Omental fat pad (tissue), 4 donors: ENCODE results near the gene ACD. TPM values are rescaled to one million over a fixed set of nuclear protein-coding genes. Genes with fewer than 3 reads are reported as not detected.

Experiments
- ATAC-seq: fragments of 150-250 bp; one replicate; pipeline ENCODE4 v1.9.1; 2016; ENCODE audit warnings: mild to moderate bottlenecking, moderate library complexity; ENCODE audit not compliant: low FRiP score
- DNase-seq: peaks from one replicate; pipeline ENCODE4 v3.0.0-alpha.2; 2019; ENCODE audit warnings: low spot score
- CTCF ChIP-seq, 3 donors: fragments of 450-650 bp; IDR thresholded peaks; one replicate each; pipeline ENCODE4 v1.5.1; 2016 to 2017; ENCODE audit warnings: antibody characterized with exemption in 3 of 3, mild to moderate bottlenecking in 3 of 3, moderate library complexity in 2 of 3
- total RNA-seq, 4 donors: library from RNA; depleted of rRNA; stranded (reverse); fragments of >200 nt; gene quantifications; one replicate each; pipeline ENCODE4 v1.1.0, GENCODE V29; 2016

Gene ACD
- total RNA-seq, 4 donors from 2014 or later = 9.5 to 21.3 (median 18.4) TPM

GRCh38 chr16:67676516-67676915, 16.5 kb upstream of the ACD start:
- DNase-seq = no peak
- TF ChIP-seq CTCF (IDR thresholded peaks at IDR 0.05) = no peak
- no peak for ATAC-seq

- no peak for ATAC-seq
- TF ChIP-seq CTCF (IDR thresholded peaks at IDR 0.05) = no peak
- no peak for DNase-seq
These were observed 15.9 kb upstream of the ACD start for GRCh38 chr16:67675999-67676398.

- TF ChIP-seq CTCF (IDR thresholded peaks at IDR 0.05) = no peak
- no peak for DNase-seq
- ATAC-seq = no peak
These were observed 15.5 kb upstream of the ACD start for GRCh38 chr16:67675579-67675935.

- DNase-seq (no peak), ATAC-seq (no peak)
- TF ChIP-seq CTCF (IDR thresholded peaks at IDR 0.05) = no peak
These were observed 15.0 kb upstream of the ACD start for GRCh38 chr16:67674851-67675578.

- no peak for ATAC-seq
- no peak for DNase-seq
These were observed 13.9 kb upstream of the ACD start for GRCh38 chr16:67673712-67674580.

More at GRCh38 chr16:67673712-67674580, 13.9 kb upstream of the ACD start:
- no peak for TF ChIP-seq CTCF (IDR thresholded peaks at IDR 0.05)
